ENCODE measurements around the gene CDC14A.

- TF ChIP-seq CTCF (IDR thresholded peaks at IDR 0.05) = no peak
- TF ChIP-seq POLR2A (IDR thresholded peaks at IDR 0.05) = no peak
These were observed 199.7 kb downstream of the CDC14A start for GRCh38 chr1:100552031-100552430.

All from body of pancreas (tissue), 4 donors.